Subcutaneous adipose tissue (tissue), 4 donors: Measurements from ENCODE around the gene UAP1L1. TPM values are rescaled to one million over a fixed set of nuclear protein-coding genes. Genes with fewer than 3 reads are reported as not detected.

Experiments
- CTCF ChIP-seq: fragments of 450-650 bp; IDR thresholded peaks from one replicate; pipeline ENCODE4 v1.5.1; 2016; ENCODE audit warnings: low read depth, mild to moderate bottlenecking, control low read depth, antibody characterized with exemption, moderate library complexity
- total RNA-seq, 4 donors: library from RNA; depleted of rRNA; stranded (reverse); fragments of >200 nt; gene quantifications; one replicate each; pipeline ENCODE4 v1.1.0, GENCODE V29; 2016

Gene UAP1L1
- total RNA-seq, 4 donors from 2014 or later, result 6.7 to 14.8 (median 11.2) TPM

GRCh38 chr9:137083394-137084004, 6.2 kb downstream of the UAP1L1 start:
- TF ChIP-seq CTCF, result no peak

- TF ChIP-seq CTCF, result no peak
Observed at GRCh38 chr9:137084526-137084925, 7.2 kb downstream of the UAP1L1 start.

GRCh38 chr9:137085920-137086530, 8.7 kb downstream of the UAP1L1 start:
- no peak for TF ChIP-seq CTCF

- TF ChIP-seq CTCF, result no peak
Observed at GRCh38 chr9:137086531-137087408, 9.5 kb downstream of the UAP1L1 start, which contains the start of gene MAN1B1. Gene MAN1B1, plus strand, starts transcription at chr9:137086985. Its CDS starts 15 bp downstream, at chr9:137087000.

GRCh38 chr9:137087409-137087925, 10.2 kb downstream of the UAP1L1 start:
- no peak for TF ChIP-seq CTCF

- TF ChIP-seq CTCF, result no peak
Observed at GRCh38 chr9:137088121-137088520, 10.8 kb downstream of the UAP1L1 start.
